SK-N-MC (cell line): ENCODE measurements around the gene ACTR3.

Experiments
- EZH2 ChIP-seq: fragments of 200-600 bp; sonication (generic); IDR thresholded peaks from one replicate; pipeline ENCODE4 v1.6.1; 2017; ENCODE audit warnings: antibody characterized with exemption
- FOXP2 ChIP-seq: optimal IDR thresholded peaks from 2 replicates; pipeline ENCODE3; 2011; ENCODE audit warnings: mild to moderate bottlenecking, moderate library complexity; ENCODE audit not compliant: insufficient read depth; ENCODE audit errors: extremely low read length, control extremely low read depth
- POLR2AphosphoS5 ChIP-seq: IDR thresholded peaks from 2 replicates; pipeline ENCODE4 v1.6.1; 2012; ENCODE audit warnings: mild to moderate bottlenecking, low read depth, low read length, borderline replicate concordance

- TF ChIP-seq POLR2AphosphoS5 (no peak), EZH2 (no peak), FOXP2 (no peak)
Observed at GRCh38 chr2:113857464-113857863, 32.4 kb upstream of the ACTR3 start.
